Stimulated activated CD4-positive, alpha-beta T cell treated with anti-CD3 and anti-CD28 coated beads, Interleukin-4, amount 100 ng/mL, for 1 hour (primary cell): ENCODE measurements around the gene APOL4.
"Not testable (repeated sequence)": the region's sequence is repeated elsewhere in the genome, so short reads cannot be mapped to it uniquely, and the experiment has no call there.

Experiments
- DNase-seq: peaks from one replicate; pipeline ENCODE4 v3.0.0-alpha.2; 2020

Gene APOL4

GRCh38 chr22:36229649-36230048 lies 28.0 kb upstream of the APOL4 start:
- DNase-seq: not testable (repeated sequence)

- no peak for DNase-seq
Measured at GRCh38 chr22:36228944-36229343, 27.3 kb upstream of the APOL4 start.

- not testable (repeated sequence) for DNase-seq
Measured at GRCh38 chr22:36228369-36228768, 26.8 kb upstream of the APOL4 start.

- no peak for DNase-seq
Measured at GRCh38 chr22:36227806-36228205, 26.2 kb upstream of the APOL4 start.

GRCh38 chr22:36227396-36227795 lies 25.8 kb upstream of the APOL4 start:
- no peak for DNase-seq

- DNase-seq: no peak
Measured at GRCh38 chr22:36226189-36226588, 24.6 kb upstream of the APOL4 start.

GRCh38 chr22:36225333-36225922 lies 23.8 kb upstream of the APOL4 start:
- no peak for DNase-seq

GRCh38 chr22:36224245-36224644 lies 22.6 kb upstream of the APOL4 start:
- no peak for DNase-seq

GRCh38 chr22:36223504-36223903 lies 21.9 kb upstream of the APOL4 start:
- no peak for DNase-seq

GRCh38 chr22:36222887-36223450 lies 21.4 kb upstream of the APOL4 start:
- no peak for DNase-seq

GRCh38 chr22:36221799-36222751 lies 20.5 kb upstream of the APOL4 start:
- peak; percentile 55 for DNase-seq

GRCh38 chr22:36220451-36220921 lies 18.9 kb upstream of the APOL4 start:
- no peak for DNase-seq

GRCh38 chr22:36218648-36219193 lies 17.1 kb upstream of the APOL4 start:
- DNase-seq: no peak

- no peak for DNase-seq
Measured at GRCh38 chr22:36215981-36216380, 14.4 kb upstream of the APOL4 start.

GRCh38 chr22:36213586-36213985 lies 12.0 kb upstream of the APOL4 start:
- DNase-seq: no peak

GRCh38 chr22:36212901-36213300 lies 11.3 kb upstream of the APOL4 start:
- DNase-seq: no peak

GRCh38 chr22:36211237-36211861 lies 9.7 kb upstream of the APOL4 start:
- no peak for DNase-seq

- DNase-seq: no peak
Measured at GRCh38 chr22:36210224-36210623, 8.6 kb upstream of the APOL4 start.

- not testable (repeated sequence) for DNase-seq
Measured at GRCh38 chr22:36209488-36209908, 7.9 kb upstream of the APOL4 start.

- no peak for DNase-seq
Measured at GRCh38 chr22:36208914-36209313, 7.3 kb upstream of the APOL4 start.

- DNase-seq: no peak
Measured at GRCh38 chr22:36208162-36208765, 6.7 kb upstream of the APOL4 start.

GRCh38 chr22:36206255-36206654 lies 4.6 kb upstream of the APOL4 start:
- no peak for DNase-seq

- not testable (repeated sequence) for DNase-seq
Measured at GRCh38 chr22:36205573-36205972, 4.0 kb upstream of the APOL4 start.
